Endothelial cell of umbilical vein (primary cell): ENCODE data around the gene FRMD6. TPM values are rescaled to one million over a fixed set of nuclear protein-coding genes. Genes with fewer than 3 reads are reported as not detected.

Source experiments
- BruUV-seq: library from RNA; stranded (reverse); fragments of 400-500 nt; replicated peaks from 2 replicates; lab custom pipeline; 2021; lab: Mats Ljungman, UMichigan
- CTCF ChIA-PET: fragments of 300-600, 350-600 bp; sonication (Branson Sonifier 250); formaldehyde crosslinking; loops from one replicate; lab custom pipeline; 2021; ENCODE audit warnings: antibody characterized with exemption, inconsistent platforms; lab: Charles Lee
- POLR2A ChIA-PET: fragments of 300-600, 350-600 bp; sonication (Branson Sonifier 250); formaldehyde crosslinking; loops from one replicate; lab custom pipeline; 2021; ENCODE audit warnings: antibody characterized with exemption, inconsistent platforms; lab: Charles Lee
- DNase-seq: peaks from one replicate; pipeline ENCODE4 v3.0.0-alpha.2; 2011; ENCODE audit warnings: low read depth, low spot score
- FAIRE-seq: peaks from 2 replicates; lab custom pipeline; 2011; peaks lifted over from hg19 to GRCh38; lab: Jason Lieb, UNC
- H2AFZ ChIP-seq: 2 replicates; pipeline ENCODE4 v1.6.0; 2012; ENCODE audit warnings: low read depth, low read length, control low read depth, inconsistent platforms
- H3K27ac ChIP-seq: 2 replicates; pipeline ENCODE4 v1.5.1; 2011; ENCODE audit warnings: low read depth, mild to moderate bottlenecking, control low read depth, low read length, moderate library complexity; ENCODE audit not compliant: insufficient read depth
- H3K27me3 ChIP-seq, 2 experiments: 2 replicates each; pipeline versions ENCODE4 v1.6.0 to v1.6.1; 2011; ENCODE audit warnings: low read length in 2 of 2, mixed read lengths in 1 of 2; ENCODE audit not compliant: control insufficient read depth in 2 of 2, insufficient read depth in 2 of 2
- H3K36me3 ChIP-seq, 2 experiments: 2 replicates in 1 of 2; 3 replicates in 1 of 2; pipeline ENCODE4 v1.5.1; 2011; ENCODE audit warnings: low read length in 2 of 2, mild to moderate bottlenecking in 1 of 2, moderate library complexity in 1 of 2; ENCODE audit not compliant: control insufficient read depth in 2 of 2, insufficient read depth in 2 of 2; ENCODE audit errors: extremely low read depth in 1 of 2
- H3K4me1 ChIP-seq: 3 replicates; pipeline ENCODE4 v1.5.1; 2011; ENCODE audit warnings: mild to moderate bottlenecking, low read length; ENCODE audit not compliant: control insufficient read depth, insufficient read depth; ENCODE audit errors: extremely low read depth
- H3K4me2 ChIP-seq: 2 replicates; pipeline ENCODE4 v1.6.1; 2011; ENCODE audit warnings: low read length, control low read depth, mixed read lengths; ENCODE audit not compliant: insufficient read depth
- H3K4me3 ChIP-seq, 3 experiments: fragments of 200-600 bp in 1 of 3; sonication (generic), shearing (Covaris generic) in 1 of 3; replicated peaks in 1 of 3; 2 replicates each; pipeline ENCODE4 v1.5.1; 2011 to 2016; ENCODE audit warnings: control low read depth in 3 of 3, low read length in 3 of 3, mild to moderate bottlenecking in 2 of 3, inconsistent platforms in 1 of 3, low read depth in 1 of 3, moderate library complexity in 1 of 3; ENCODE audit not compliant: insufficient read depth in 1 of 3
- H3K79me2 ChIP-seq: 2 replicates; pipeline ENCODE4 v1.6.0; 2012; ENCODE audit warnings: low read length, inconsistent platforms; ENCODE audit not compliant: control insufficient read depth, insufficient read depth
- H3K9ac ChIP-seq: replicated peaks from 2 replicates; pipeline ENCODE3; 2011; ENCODE audit warnings: low read length, control low read depth; ENCODE audit not compliant: insufficient read depth; ENCODE audit errors: extremely low read depth
- H3K9me1 ChIP-seq: replicated peaks from 3 replicates; pipeline ENCODE4 v1.6.0; 2011; ENCODE audit warnings: mild to moderate bottlenecking, low read length; ENCODE audit not compliant: control insufficient read depth, insufficient read depth; ENCODE audit errors: extremely low read depth
- H3K9me3 ChIP-seq: replicated peaks from 2 replicates; pipeline ENCODE4 v1.5.1; 2012; ENCODE audit warnings: low read length, inconsistent platforms; ENCODE audit not compliant: control insufficient read depth, insufficient read depth
- H4K20me1 ChIP-seq: replicated peaks from 2 replicates; pipeline ENCODE3; 2011; ENCODE audit warnings: mild to moderate bottlenecking, low read length; ENCODE audit not compliant: control insufficient read depth, insufficient read depth; ENCODE audit errors: extremely low read depth
- EZH2 ChIP-seq: IDR thresholded peaks from 2 replicates; pipeline ENCODE4 v1.6.1; 2012; ENCODE audit warnings: borderline replicate concordance, low read depth, mild to moderate bottlenecking, moderate library complexity, low read length, inconsistent platforms; ENCODE audit not compliant: severe bottlenecking
- FOS ChIP-seq: IDR thresholded peaks from 2 replicates; pipeline ENCODE4 v1.6.1; 2011; ENCODE audit warnings: mild to moderate bottlenecking, low read length, moderate library complexity, borderline replicate concordance; ENCODE audit not compliant: insufficient read depth
- GATA2 ChIP-seq: IDR thresholded peaks from 2 replicates; pipeline ENCODE4 v1.7.0; 2011; ENCODE audit warnings: low read depth, mild to moderate bottlenecking, moderate library complexity, mixed read lengths, low read length; ENCODE audit not compliant: insufficient read length, insufficient read depth
- JUN ChIP-seq: IDR thresholded peaks from 2 replicates; pipeline ENCODE4 v1.6.1; 2011; ENCODE audit warnings: borderline replicate concordance, low read depth; ENCODE audit not compliant: insufficient read length, insufficient read depth
- MYC ChIP-seq: IDR thresholded peaks from one replicate; pipeline ENCODE4 v1.6.1; 2011; ENCODE audit warnings: mild to moderate bottlenecking, low read depth, low read length
- POLR2A ChIP-seq: IDR thresholded peaks from 2 replicates; pipeline ENCODE4 v1.6.1; 2012; ENCODE audit warnings: low read depth, mild to moderate bottlenecking, control low read depth, low read length
- POLR2AphosphoS5 ChIP-seq: IDR thresholded peaks from 2 replicates; pipeline ENCODE4 v1.6.1; 2012; ENCODE audit warnings: low read depth, mild to moderate bottlenecking, control low read depth, low read length, moderate library complexity; ENCODE audit not compliant: insufficient read depth
- dilution Hi-C: fragments of 300-500 bp; cut with MboI; formaldehyde crosslinking; loops from one replicate; pipeline ENCODE4 v1.15.0; 2019; ENCODE audit warnings: low sequenced_read_pairs; ENCODE audit not compliant: extremely low pct_ligation_motif_present
- intact Hi-C: fragments of 100-400 bp; cut with micrococcal nuclease; formaldehyde crosslinking; loops from one replicate; pipeline ENCODE4 v1.10.0; 2022
- polyA plus RNA-seq, 4 experiments: library from polyadenylated mRNA; depleted of rRNA in 3 of 4; stranded (reverse) in 3 of 4; unstranded in 1 of 4; fragments of >200 nt; gene quantifications; 2 replicates each; pipeline versions ENCODE4 v1.2.1 to v1.2.3, GENCODE V29; 2011 to 2012; ENCODE audit warnings: missing spikeins in 1 of 4
- total RNA-seq: library from RNA; stranded (reverse); gene quantifications from 2 replicates; pipeline ENCODE4 v1.2.3, GENCODE V29; 2021
- TF ChIP-seq, protein P1 (sequence below), 2 donors: IDR thresholded peaks; 1 replicate in 1 of 2; 2 replicates in 1 of 2; pipeline ENCODE4 v1.5.1; 2011; ENCODE audit warnings: low read length in 2 of 2, mild to moderate bottlenecking in 2 of 2, moderate library complexity in 2 of 2, control low read depth in 1 of 2, inconsistent platforms in 1 of 2, low read depth in 1 of 2; ENCODE audit not compliant: insufficient read depth in 1 of 2; ENCODE audit errors: extremely low read depth in 1 of 2
- TF ChIP-seq, protein P2 (sequence below): IDR thresholded peaks from 2 replicates; pipeline ENCODE4 v1.6.1; 2011; ENCODE audit not compliant: insufficient read depth, insufficient read length

Gene FRMD6
- total and polyA plus RNA-seq, 2 donors (not counting 3 experiments of a cell fraction or from before 2014, with no cell fraction given): 69.0 to 97.1 TPM

DNA sequence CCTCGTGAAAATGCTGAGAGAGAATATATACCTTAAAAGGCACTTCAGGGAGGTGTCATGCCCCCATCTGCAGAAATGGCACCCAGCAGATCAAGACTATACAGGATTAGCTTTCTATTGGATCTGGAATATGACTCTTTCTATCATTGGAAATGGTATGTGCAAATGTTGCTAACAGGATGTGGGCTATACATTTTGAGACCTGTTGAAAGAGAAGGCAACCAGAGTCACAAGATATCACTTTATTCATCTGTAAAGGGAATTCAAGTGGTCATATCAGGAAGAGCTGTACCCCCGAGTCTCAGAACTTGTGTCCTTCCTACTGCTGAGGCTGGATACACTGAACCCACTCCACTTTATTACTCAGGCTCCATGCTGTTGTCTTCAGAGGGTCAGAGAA lies 46.1 kb upstream of the FRMD6 start:
- intact Hi-C loops (no loop called here), dilution Hi-C loops (no loop called here)
- DNase-seq (no peak), FAIRE-seq (no peak)
- no peak overlapping the region for H2AFZ ChIP-seq
- peaks cover 8% of the 10 kb centered on the region for H3K4me1 ChIP-seq
- no peaks in the 10 kb centered on the region for H4K20me1 ChIP-seq
- H3K36me3 ChIP-seq: no peaks in the 10 kb centered on the region
- no peaks in the 10 kb centered on the region for H3K27me3 ChIP-seq
- no peaks in the 10 kb centered on the region for H3K79me2 ChIP-seq
- H3K4me2 ChIP-seq: no peak overlapping the region
- no peak overlapping the region for H3K4me3 ChIP-seq
- H3K9ac ChIP-seq: no peak overlapping the region
- H3K9me3 ChIP-seq: no peaks in the 10 kb centered on the region
- CTCF ChIA-PET: no interaction called here
- no TSS peak for BruUV-seq
- no peak overlapping the region for H3K27ac ChIP-seq
- POLR2A ChIA-PET: no interaction called here
- no peaks in the 10 kb centered on the region for H3K9me1 ChIP-seq
- TF ChIP-seq JUN (no peak), MYC (no peak), POLR2AphosphoS5 (no peak), EZH2 (no peak), POLR2A (no peak), FOS (no peak), GATA2 (no peak)
- TF ChIP-seq, protein P1, sequence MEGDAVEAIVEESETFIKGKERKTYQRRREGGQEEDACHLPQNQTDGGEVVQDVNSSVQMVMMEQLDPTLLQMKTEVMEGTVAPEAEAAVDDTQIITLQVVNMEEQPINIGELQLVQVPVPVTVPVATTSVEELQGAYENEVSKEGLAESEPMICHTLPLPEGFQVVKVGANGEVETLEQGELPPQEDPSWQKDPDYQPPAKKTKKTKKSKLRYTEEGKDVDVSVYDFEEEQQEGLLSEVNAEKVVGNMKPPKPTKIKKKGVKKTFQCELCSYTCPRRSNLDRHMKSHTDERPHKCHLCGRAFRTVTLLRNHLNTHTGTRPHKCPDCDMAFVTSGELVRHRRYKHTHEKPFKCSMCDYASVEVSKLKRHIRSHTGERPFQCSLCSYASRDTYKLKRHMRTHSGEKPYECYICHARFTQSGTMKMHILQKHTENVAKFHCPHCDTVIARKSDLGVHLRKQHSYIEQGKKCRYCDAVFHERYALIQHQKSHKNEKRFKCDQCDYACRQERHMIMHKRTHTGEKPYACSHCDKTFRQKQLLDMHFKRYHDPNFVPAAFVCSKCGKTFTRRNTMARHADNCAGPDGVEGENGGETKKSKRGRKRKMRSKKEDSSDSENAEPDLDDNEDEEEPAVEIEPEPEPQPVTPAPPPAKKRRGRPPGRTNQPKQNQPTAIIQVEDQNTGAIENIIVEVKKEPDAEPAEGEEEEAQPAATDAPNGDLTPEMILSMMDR (IDR thresholded peaks at IDR 0.05; ENCODE audit: extremely low read depth in 1 of 2, insufficient read depth in 1 of 2, low read depth in 1 of 2, low read length in 2 of 2): no peak
- TF ChIP-seq, protein P2, sequence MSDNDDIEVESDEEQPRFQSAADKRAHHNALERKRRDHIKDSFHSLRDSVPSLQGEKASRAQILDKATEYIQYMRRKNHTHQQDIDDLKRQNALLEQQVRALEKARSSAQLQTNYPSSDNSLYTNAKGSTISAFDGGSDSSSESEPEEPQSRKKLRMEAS: no peak
